ENCODE measurements around the gene OR4E2. TPM values are rescaled to one million over a fixed set of nuclear protein-coding genes. Genes with fewer than 3 reads are reported as not detected.

OR4E2 gene
- total RNA-seq, 4 donors from 2014 or later, result not detected

DNA sequence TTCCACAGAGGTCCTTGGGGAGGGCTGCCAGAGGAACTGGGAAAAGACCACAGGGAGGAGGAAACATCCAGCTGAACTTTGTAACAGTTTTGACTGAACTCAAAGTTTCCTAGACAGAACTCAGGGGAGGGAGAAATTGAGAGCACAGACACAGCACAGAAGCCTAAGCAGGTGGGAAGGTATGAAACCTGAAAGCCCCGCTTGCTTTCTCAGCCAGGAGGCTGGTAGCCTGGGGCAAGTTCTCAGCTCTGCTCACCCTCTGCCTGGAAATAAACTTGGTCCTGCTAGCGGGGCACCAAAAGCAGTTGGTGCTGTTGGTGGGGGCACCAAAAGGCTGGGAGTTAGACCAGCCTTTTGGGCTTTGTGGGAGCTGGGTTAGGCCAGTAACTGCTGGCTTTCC, 45.9 kb downstream of the OR4E2 start:
- H3K4me1 ChIP-seq, result peaks cover 0 to 41% (median 25%) of the 10 kb centered on the region in 4 donors
- intact Hi-C loops (cut with DNase I; ENCODE audit: low total_unique reads) (no loop called here), in situ Hi-C loops (cut with MboI; ENCODE audit: low pct_ligation_motif_present in 1 of 4, low pct_unique_long_range_greater_than_20kb in 1 of 4, low sequenced_read_pairs in 3 of 4) (no loop called here)
- H3K27me3 ChIP-seq, result no peaks in the 10 kb centered on the region
- H3K27ac ChIP-seq, result peak overlapping the region; percentile 22 to 61 (median 45)
- no peaks in the 10 kb centered on the region for H3K36me3 ChIP-seq
- no peak overlapping the region for H3K4me3 ChIP-seq
- H3K9me3 ChIP-seq, result no peaks in the 10 kb centered on the region
- TF ChIP-seq, protein P1, sequence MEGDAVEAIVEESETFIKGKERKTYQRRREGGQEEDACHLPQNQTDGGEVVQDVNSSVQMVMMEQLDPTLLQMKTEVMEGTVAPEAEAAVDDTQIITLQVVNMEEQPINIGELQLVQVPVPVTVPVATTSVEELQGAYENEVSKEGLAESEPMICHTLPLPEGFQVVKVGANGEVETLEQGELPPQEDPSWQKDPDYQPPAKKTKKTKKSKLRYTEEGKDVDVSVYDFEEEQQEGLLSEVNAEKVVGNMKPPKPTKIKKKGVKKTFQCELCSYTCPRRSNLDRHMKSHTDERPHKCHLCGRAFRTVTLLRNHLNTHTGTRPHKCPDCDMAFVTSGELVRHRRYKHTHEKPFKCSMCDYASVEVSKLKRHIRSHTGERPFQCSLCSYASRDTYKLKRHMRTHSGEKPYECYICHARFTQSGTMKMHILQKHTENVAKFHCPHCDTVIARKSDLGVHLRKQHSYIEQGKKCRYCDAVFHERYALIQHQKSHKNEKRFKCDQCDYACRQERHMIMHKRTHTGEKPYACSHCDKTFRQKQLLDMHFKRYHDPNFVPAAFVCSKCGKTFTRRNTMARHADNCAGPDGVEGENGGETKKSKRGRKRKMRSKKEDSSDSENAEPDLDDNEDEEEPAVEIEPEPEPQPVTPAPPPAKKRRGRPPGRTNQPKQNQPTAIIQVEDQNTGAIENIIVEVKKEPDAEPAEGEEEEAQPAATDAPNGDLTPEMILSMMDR (IDR thresholded peaks at IDR 0.05), result no peak
- TF ChIP-seq POLR2A (IDR thresholded peaks at IDR 0.05) (no peak), POLR2AphosphoS5 (IDR thresholded peaks at IDR 0.05) (no peak), EP300 (IDR thresholded peaks at IDR 0.05; ENCODE audit: low read depth) (no peak)
- DNase-seq, result no peak
- WGBS, 2 donors (ENCODE audit: low coverage in 1 of 2), result 67% methylated on average over 2 of the region's 2 CpGs; no CpG with 5 or more reads in 1 of the 2 donors

DNA sequence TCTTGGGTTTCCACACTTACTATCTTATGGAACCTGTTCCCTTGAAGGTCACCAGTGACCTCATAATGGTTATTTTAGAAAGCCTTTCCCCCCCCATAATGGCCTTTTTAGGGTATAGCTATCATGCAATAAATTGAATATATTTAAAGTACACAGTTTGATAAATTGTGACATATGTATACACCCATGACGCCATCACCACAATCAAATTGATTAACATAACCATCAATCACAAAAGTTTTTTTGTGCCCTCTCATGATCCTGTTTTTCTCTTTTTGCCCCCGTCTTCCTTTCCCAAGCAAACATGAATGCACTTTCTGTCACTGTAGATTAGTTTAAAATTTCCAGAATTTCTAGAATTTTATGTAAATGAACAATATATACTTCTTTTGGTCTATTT, 48.7 kb downstream of the OR4E2 start:
- no peak for DNase-seq

DNA sequence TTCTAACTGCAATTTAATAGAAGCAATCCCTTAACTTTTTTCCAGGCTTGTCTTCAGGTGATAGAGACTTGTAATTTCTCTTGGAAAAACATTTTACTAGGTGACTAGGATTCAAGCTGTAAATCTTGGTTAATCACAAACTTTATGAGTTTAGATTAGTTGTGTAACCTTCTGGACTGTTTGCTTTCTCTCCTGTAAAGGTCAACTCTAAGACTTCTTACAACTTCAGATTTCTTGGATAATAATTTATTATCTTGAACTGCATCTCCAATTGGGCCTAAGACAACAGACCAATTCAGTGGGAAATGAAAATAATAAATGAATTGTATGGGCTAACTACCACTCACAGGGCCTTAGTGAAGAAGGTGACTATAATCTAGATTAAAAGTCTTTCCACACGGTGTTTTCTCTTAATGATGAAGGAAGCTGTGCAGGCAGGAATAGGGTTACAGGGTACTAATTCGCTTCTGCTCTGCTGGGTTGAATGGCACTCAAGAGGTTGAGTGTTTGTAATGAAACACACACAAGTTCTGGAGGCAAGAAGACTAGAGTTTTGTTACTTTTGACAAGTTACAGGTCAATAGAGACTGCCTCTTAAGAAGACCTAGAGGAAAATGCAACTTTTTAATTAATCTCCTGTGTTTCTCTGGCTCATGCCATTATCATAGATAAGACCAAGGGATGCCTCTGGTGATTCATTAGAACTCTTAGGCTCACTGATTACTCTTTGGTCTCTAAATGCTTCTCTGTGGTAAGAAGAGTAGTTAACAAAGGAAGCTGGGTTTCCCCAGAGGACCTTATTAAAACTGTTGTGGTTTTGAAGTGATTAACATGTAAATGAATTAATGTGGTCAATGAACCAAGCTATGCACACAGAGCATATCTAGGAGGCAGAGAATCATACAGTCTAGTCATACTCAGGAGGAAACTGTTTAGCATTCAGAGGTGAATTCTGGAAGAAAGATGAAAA, 50.0 kb downstream of the OR4E2 start:
- H3K27ac ChIP-seq, result peak overlapping the region in 3 of 4 donors; percentile 36 to 59 (median 59)

More for the DNA sequence above, 48.7 kb downstream of the OR4E2 start:
- H3K27ac ChIP-seq, result no peak overlapping the region
- H3K27me3 ChIP-seq, result no peaks in the 10 kb centered on the region
- TF ChIP-seq POLR2A (IDR thresholded peaks at IDR 0.05) (no peak), POLR2AphosphoS5 (IDR thresholded peaks at IDR 0.05) (no peak), EP300 (IDR thresholded peaks at IDR 0.05; ENCODE audit: low read depth) (no peak)
- TF ChIP-seq, protein P1 (IDR thresholded peaks at IDR 0.05), result no peak
- 72 to 76% methylated on average over 2 of the region's 2 CpGs for WGBS, 2 donors (ENCODE audit: low coverage in 1 of 2)
- in situ Hi-C loops (cut with MboI; ENCODE audit: low pct_ligation_motif_present in 1 of 4, low pct_unique_long_range_greater_than_20kb in 1 of 4, low sequenced_read_pairs in 3 of 4) (no loop called here), intact Hi-C loops (cut with DNase I; ENCODE audit: low total_unique reads) (no loop called here)
- peaks cover 0 to 49% (median 27%) of the 10 kb centered on the region in 4 donors for H3K4me1 ChIP-seq
- no peaks in the 10 kb centered on the region for H3K36me3 ChIP-seq
- no peak overlapping the region for H3K4me3 ChIP-seq
- H3K9me3 ChIP-seq, result no peaks in the 10 kb centered on the region

DNA sequence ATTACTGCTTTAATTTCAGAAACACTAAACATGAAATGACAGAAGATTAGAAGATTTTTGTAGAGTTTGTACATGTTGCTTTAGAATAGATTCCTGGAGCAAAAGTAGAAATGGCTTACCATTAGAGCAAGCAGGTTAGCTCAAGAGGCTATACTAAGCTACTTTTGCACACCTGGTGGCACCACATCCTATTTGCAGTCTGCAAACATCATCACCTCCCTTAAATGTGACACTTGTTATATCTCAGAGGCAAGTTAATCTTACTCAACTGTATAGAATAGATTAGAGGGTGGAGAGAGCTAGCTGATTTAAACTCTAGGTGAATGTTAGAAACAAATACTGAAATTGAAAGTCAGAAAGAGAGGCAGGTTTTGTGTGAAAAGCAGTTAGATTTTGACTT, 50.7 kb downstream of the OR4E2 start:
- Histone ChIP-seq H3K36me3 (no peaks in the 10 kb centered on the region), H3K27ac (peak overlapping the region in 3 of 4 donors; percentile 36 to 59 (median 59)), H3K4me1 (peaks cover 0 to 42% (median 22%) of the 10 kb centered on the region in 4 donors), H3K9me3 (no peaks in the 10 kb centered on the region), H3K4me3 (no peak overlapping the region), H3K27me3 (no peaks in the 10 kb centered on the region)
- TF ChIP-seq, protein P1 (IDR thresholded peaks at IDR 0.05), result peak in 1 of 5 experiments; percentile 9
- no peak for TF ChIP-seq POLR2AphosphoS5 (IDR thresholded peaks at IDR 0.05)
- no peak for TF ChIP-seq EP300 (IDR thresholded peaks at IDR 0.05; ENCODE audit: low read depth)
- TF ChIP-seq POLR2A (IDR thresholded peaks at IDR 0.05), result no peak
- intact Hi-C loops (cut with DNase I; ENCODE audit: low total_unique reads) (no loop called here), in situ Hi-C loops (cut with MboI; ENCODE audit: low pct_ligation_motif_present in 1 of 4, low pct_unique_long_range_greater_than_20kb in 1 of 4, low sequenced_read_pairs in 3 of 4) (no loop called here)
- DNase-seq, result no peak

More for the DNA sequence above, 50.0 kb downstream of the OR4E2 start:
- TF ChIP-seq, protein P1 (IDR thresholded peaks at IDR 0.05), result no peak
- TF ChIP-seq EP300 (IDR thresholded peaks at IDR 0.05; ENCODE audit: low read depth) (no peak), POLR2A (IDR thresholded peaks at IDR 0.05) (no peak), POLR2AphosphoS5 (IDR thresholded peaks at IDR 0.05) (no peak)
- no peak overlapping the region for H3K4me3 ChIP-seq
- H3K4me1 ChIP-seq, result peaks cover 0 to 49% (median 27%) of the 10 kb centered on the region in 4 donors
- in situ Hi-C loops (cut with MboI; ENCODE audit: low pct_ligation_motif_present in 1 of 4, low pct_unique_long_range_greater_than_20kb in 1 of 4, low sequenced_read_pairs in 3 of 4), result no loop called here
- WGBS, 2 donors (ENCODE audit: low coverage in 1 of 2), result 28 to 37% methylated on average over 2 of the region's 2 CpGs
- intact Hi-C loops (cut with DNase I; ENCODE audit: low total_unique reads), result no loop called here
- no peak for DNase-seq
- H3K9me3 ChIP-seq, result no peaks in the 10 kb centered on the region
- H3K27me3 ChIP-seq, result no peaks in the 10 kb centered on the region
- H3K36me3 ChIP-seq, result no peaks in the 10 kb centered on the region

Data from transverse colon (tissue), 4 donors.